ENCODE data around the gene ABCD3. TPM values are rescaled to one million over a fixed set of nuclear protein-coding genes. Genes with fewer than 3 reads are reported as not detected.
A peak's percentile ranks its signal among the peaks of the same experiment; 100 is the strongest.

ABCD3 gene
- total RNA-seq, 4 donors from 2014 or later: 37.9 to 90.2 (median 51.9) TPM

DNA sequence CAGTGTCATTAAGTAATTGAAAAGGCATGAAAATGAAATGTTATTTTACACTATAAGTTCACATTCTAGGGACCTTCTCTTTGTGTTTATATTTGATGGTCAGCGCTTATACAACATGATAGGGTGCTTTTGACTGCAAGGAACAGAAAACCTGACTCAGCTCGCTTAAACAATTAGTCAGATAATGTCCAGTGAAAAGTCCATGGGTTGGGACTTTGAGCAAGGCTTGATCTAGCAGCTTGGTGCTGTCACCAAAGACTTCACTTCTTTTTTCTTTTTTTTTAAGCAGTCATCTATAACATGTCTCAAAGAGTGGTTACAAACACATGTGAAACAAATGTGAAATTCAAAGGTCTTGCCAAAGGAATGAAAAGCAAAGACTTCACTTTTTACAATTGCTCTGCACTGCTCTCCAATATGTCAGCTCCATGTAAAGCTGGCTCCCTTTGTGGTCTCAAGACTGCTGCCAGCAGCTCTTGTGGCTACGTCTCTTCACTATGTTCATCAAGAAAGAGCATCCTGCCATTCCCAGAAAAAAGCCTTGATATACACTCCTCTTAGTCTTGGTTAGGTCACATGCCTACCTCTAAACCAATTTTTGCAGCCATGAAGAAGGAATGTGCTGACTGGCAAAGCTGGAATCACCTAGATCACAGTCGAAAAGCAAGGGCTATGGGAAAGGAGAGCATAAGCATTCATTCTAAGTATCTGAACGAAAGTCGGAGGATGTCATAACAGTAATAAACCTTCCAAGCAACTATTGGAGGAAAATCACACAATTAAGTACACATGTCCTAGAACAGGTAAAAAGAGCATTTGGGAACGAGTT lies 108.2 kb downstream of the ABCD3 start:
- Histone ChIP-seq H3K4me3 (no peak overlapping the region), H3K36me3 (peaks cover 0 to 21% (median 0%) of the 10 kb centered on the region in 3 donors), H3K27me3 (no peaks in the 10 kb centered on the region), H3K9me3 (no peaks in the 10 kb centered on the region), H3K27ac (no peak overlapping the region), H3K4me1 (peaks cover 0 to 12% (median 0%) of the 10 kb centered on the region in 4 donors)
- 88 to 92% methylated on average over 7 of the region's 7 CpGs for WGBS, 2 donors
- DNase-seq (ENCODE audit: low spot score in 2 of 2): no peak
- TF ChIP-seq EP300 (IDR thresholded peaks at IDR 0.05) (no peak), POLR2A (IDR thresholded peaks at IDR 0.05) (no peak)
- TF ChIP-seq, protein P1, sequence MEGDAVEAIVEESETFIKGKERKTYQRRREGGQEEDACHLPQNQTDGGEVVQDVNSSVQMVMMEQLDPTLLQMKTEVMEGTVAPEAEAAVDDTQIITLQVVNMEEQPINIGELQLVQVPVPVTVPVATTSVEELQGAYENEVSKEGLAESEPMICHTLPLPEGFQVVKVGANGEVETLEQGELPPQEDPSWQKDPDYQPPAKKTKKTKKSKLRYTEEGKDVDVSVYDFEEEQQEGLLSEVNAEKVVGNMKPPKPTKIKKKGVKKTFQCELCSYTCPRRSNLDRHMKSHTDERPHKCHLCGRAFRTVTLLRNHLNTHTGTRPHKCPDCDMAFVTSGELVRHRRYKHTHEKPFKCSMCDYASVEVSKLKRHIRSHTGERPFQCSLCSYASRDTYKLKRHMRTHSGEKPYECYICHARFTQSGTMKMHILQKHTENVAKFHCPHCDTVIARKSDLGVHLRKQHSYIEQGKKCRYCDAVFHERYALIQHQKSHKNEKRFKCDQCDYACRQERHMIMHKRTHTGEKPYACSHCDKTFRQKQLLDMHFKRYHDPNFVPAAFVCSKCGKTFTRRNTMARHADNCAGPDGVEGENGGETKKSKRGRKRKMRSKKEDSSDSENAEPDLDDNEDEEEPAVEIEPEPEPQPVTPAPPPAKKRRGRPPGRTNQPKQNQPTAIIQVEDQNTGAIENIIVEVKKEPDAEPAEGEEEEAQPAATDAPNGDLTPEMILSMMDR (IDR thresholded peaks at IDR 0.05): no peak

DNA sequence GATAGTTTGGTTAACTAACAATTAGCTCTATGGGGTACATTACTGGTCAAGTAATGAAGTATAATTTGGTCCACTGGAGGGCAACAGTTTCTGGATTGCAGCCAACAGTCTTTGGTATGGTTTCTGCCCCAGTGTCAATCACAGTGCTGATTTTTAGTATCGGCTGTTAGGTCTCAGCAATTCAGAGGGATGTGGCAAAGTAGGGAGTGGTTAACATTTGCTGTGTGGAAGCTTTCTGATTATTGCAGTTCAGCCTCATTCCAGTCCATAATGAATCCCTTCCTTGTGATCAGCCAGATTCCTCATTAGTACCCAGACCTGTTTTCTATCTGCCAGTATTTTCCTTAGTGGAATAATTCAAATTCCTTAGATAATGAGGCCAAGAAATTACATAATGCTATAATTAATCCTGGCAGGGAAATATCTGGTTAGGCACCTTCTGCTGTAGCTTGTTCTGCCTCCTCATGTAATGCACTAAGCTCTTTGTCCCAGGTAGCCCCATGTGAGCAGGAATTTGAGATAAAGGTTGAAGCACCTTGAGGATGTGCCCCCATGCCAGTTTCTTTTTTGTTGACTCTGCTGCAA lies 109.3 kb downstream of the ABCD3 start:
- no peak for DNase-seq (ENCODE audit: low spot score in 2 of 2)
- WGBS, 2 donors: 12 to 16% methylated on average over 1 of the region's 1 CpG
- TF ChIP-seq EP300 (IDR thresholded peaks at IDR 0.05) (no peak), POLR2A (IDR thresholded peaks at IDR 0.05) (no peak)
- TF ChIP-seq, protein P1 (IDR thresholded peaks at IDR 0.05): no peak

DNA sequence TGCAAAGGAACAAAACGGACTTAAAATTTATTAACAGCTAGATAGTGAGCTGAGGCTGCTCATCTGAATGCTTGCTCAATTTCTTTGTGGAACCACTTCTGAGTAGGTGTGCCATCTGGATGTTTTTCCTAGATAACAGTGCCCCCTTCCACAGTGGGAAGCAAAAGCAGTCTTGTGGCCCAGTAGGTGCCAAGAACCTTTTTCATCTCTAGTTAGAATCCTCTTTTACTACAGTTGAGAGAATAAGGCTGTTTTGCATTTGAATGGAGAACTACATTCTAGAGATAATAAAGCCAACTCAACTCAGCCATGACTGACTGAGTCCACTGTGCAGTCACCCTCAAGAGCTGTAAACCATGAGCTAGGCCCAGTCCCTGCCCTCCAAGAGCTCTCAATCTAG lies 110.1 kb downstream of the ABCD3 start:
- DNase-seq (ENCODE audit: low spot score in 2 of 2): no peak
- no peak overlapping the region for H3K4me3 ChIP-seq
- TF ChIP-seq EP300 (IDR thresholded peaks at IDR 0.05) (no peak), POLR2A (IDR thresholded peaks at IDR 0.05) (no peak)
- TF ChIP-seq, protein P1 (IDR thresholded peaks at IDR 0.05): no peak
- no peaks in the 10 kb centered on the region for H3K9me3 ChIP-seq
- peaks cover 0 to 12% (median 0%) of the 10 kb centered on the region in 4 donors for H3K4me1 ChIP-seq
- WGBS, 2 donors: 67 to 79% methylated on average over 1 of the region's 1 CpG
- H3K27me3 ChIP-seq: no peaks in the 10 kb centered on the region
- H3K27ac ChIP-seq: peak overlapping the region in 1 of 4 donors; percentile 13
- peaks cover 0 to 40% (median 0%) of the 10 kb centered on the region in 3 donors for H3K36me3 ChIP-seq

More for the DNA sequence above, 109.3 kb downstream of the ABCD3 start:
- H3K4me1 ChIP-seq: peaks cover 0 to 12% (median 0%) of the 10 kb centered on the region in 4 donors
- peak overlapping the region in 1 of 4 donors; percentile 13 for H3K27ac ChIP-seq
- H3K9me3 ChIP-seq: no peaks in the 10 kb centered on the region
- peaks cover 0 to 32% (median 0%) of the 10 kb centered on the region in 3 donors for H3K36me3 ChIP-seq
- no peaks in the 10 kb centered on the region for H3K27me3 ChIP-seq
- no peak overlapping the region for H3K4me3 ChIP-seq

DNA sequence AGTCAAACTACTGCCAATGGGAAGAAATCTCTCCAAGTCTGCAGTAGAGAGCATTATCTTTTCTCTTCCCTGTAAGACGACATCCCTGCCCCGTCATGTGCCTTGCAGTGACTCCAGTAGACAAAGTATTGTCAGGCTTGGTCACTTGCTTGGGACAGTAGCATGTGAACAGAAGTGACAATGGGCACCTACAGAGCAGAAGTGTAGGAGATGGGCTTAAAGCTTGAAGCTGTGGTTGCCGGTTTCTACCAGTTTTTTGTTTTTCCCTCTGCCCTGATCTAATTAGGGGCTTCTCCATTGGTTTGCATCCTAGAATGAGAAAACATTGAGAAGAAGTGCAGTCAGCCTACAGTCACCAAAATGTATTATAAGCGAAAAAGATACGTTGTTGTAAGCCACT lies 110.6 kb downstream of the ABCD3 start:
- TF ChIP-seq, protein P1 (IDR thresholded peaks at IDR 0.05): no peak
- TF ChIP-seq POLR2A (IDR thresholded peaks at IDR 0.05) (no peak), EP300 (IDR thresholded peaks at IDR 0.05) (no peak)
- 90 to 92% methylated on average over 5 of the region's 5 CpGs for WGBS, 2 donors

DNA sequence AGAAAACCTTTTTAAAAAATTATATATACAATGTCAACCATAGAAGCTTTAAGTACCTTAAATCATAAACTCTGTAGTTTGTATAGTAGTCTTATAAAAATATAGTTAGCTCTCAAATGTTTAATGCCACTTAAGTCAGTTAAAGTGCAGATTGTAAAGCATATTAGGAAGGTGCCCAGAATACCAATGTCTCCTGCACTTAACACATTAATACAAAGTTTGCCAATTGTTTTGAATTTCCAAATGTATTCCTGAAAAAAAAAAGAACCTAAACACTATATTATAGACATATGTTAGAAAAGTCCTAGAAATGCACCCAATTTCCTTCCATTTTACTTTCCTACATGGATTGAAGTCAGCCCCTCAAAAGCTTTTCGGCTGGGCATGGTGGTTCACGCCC lies 111.2 kb downstream of the ABCD3 start:
- peaks cover 0 to 44% (median 0%) of the 10 kb centered on the region in 3 donors for H3K36me3 ChIP-seq
- H3K4me3 ChIP-seq: no peak overlapping the region
- no peaks in the 10 kb centered on the region for H3K27me3 ChIP-seq
- DNase-seq (ENCODE audit: low spot score in 2 of 2): no peak
- TF ChIP-seq, protein P1 (IDR thresholded peaks at IDR 0.05): no peak
- TF ChIP-seq EP300 (IDR thresholded peaks at IDR 0.05): peak in 1 of 2 donors; percentile 5
- no peak overlapping the region for H3K27ac ChIP-seq
- 96 to 100% methylated on average over 2 of the region's 2 CpGs for WGBS, 2 donors
- H3K9me3 ChIP-seq: no peaks in the 10 kb centered on the region
- peaks cover 0 to 12% (median 0%) of the 10 kb centered on the region in 4 donors for H3K4me1 ChIP-seq

More for the DNA sequence above, 110.6 kb downstream of the ABCD3 start:
- Histone ChIP-seq H3K36me3 (peaks cover 0 to 40% (median 0%) of the 10 kb centered on the region in 3 donors), H3K9me3 (no peaks in the 10 kb centered on the region), H3K27me3 (no peaks in the 10 kb centered on the region), H3K4me1 (peaks cover 0 to 12% (median 0%) of the 10 kb centered on the region in 4 donors), H3K4me3 (no peak overlapping the region), H3K27ac (no peak overlapping the region)
- no peak for DNase-seq (ENCODE audit: low spot score in 2 of 2)

Data from tibial nerve (tissue), 4 donors.